Activated CD4-positive, alpha-beta memory T cell treated with anti-CD3 and anti-CD28 coated beads for 36 hours (primary cell): ENCODE results near the gene KIRREL3. TPM values are rescaled to one million over a fixed set of nuclear protein-coding genes. Genes with fewer than 3 reads are reported as not detected.

Source experiments
- CTCF ChIA-PET: fragments of 350-600 bp; sonication (Branson Sonifier 250); formaldehyde crosslinking; loops from one replicate; lab custom pipeline; 2021; ENCODE audit warnings: antibody characterized with exemption, inconsistent platforms; lab: Charles Lee
- POLR2A ChIA-PET: fragments of 350-600 bp; sonication (Branson Sonifier 250); formaldehyde crosslinking; loops from one replicate; lab custom pipeline; 2021; ENCODE audit warnings: antibody characterized with exemption; lab: Charles Lee
- DNase-seq: peaks from one replicate; pipeline ENCODE4 v3.0.0-alpha.2; 2020
- H3K27ac Mint-ChIP-seq: one replicate; pipeline ENCODE4 v1.8.0; 2021; ENCODE audit warnings: mixed read lengths
- H3K27me3 Mint-ChIP-seq: one replicate; pipeline ENCODE4 v1.8.0; 2021; ENCODE audit warnings: mixed read lengths
- H3K36me3 Mint-ChIP-seq: one replicate; pipeline ENCODE4 v1.8.0; 2021; ENCODE audit warnings: mixed read lengths
- H3K4me1 Mint-ChIP-seq: one replicate; pipeline ENCODE4 v1.8.0; 2021; ENCODE audit warnings: low read depth, mixed read lengths
- H3K4me3 Mint-ChIP-seq: one replicate; pipeline ENCODE4 v1.8.0; 2021; ENCODE audit warnings: mild to moderate bottlenecking, mixed read lengths
- H3K9me3 Mint-ChIP-seq: one replicate; pipeline ENCODE4 v1.8.0; 2021; ENCODE audit warnings: mixed read lengths
- intact Hi-C: fragments of 100-400 bp; cut with micrococcal nuclease; formaldehyde crosslinking; loops from one replicate; pipeline ENCODE4 v1.15.1; 2023
- total RNA-seq, 2 experiments: library from RNA; stranded (reverse); gene quantifications; one replicate each; pipeline ENCODE4 v1.2.3, GENCODE V29; 2021

KIRREL3 gene
- total RNA-seq, 2 experiments from 2014 or later: not detected

DNA sequence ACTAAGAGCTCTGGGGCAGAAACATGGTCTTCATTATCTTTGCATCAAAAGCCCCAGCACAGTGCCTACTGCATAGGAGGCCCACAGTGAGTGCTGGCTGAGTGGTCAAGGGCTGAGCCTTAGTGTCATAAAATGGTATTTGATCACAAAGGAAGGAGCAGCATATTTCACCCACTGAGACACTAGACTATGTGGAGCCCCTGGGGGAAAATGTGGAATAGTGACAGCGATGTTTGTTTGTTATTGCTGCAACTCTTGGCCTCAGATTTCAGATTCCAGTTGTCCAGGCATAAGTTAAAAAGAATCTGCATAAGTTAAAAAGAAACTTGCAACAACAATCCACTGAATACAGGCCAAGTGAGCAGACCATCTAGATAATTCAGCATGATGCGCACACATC lies 7.0 kb downstream of the KIRREL3 start:
- intact Hi-C loops: no loop called here
- Mint-ChIP-seq H3K4me3 (no peak overlapping the region), H3K27ac (no peak overlapping the region), H3K9me3 (no peaks in the 10 kb centered on the region), H3K27me3 (peaks cover 20% of the 10 kb centered on the region), H3K36me3 (no peaks in the 10 kb centered on the region), H3K4me1 (no peaks in the 10 kb centered on the region)
- no peak for DNase-seq
- CTCF ChIA-PET: interaction anchor here (1.4 kb wide), 1 partner anchor 276 kb away, joined by 3 read pairs; no protein-coding TSS in a partner anchor
- POLR2A ChIA-PET: no interaction called here

DNA sequence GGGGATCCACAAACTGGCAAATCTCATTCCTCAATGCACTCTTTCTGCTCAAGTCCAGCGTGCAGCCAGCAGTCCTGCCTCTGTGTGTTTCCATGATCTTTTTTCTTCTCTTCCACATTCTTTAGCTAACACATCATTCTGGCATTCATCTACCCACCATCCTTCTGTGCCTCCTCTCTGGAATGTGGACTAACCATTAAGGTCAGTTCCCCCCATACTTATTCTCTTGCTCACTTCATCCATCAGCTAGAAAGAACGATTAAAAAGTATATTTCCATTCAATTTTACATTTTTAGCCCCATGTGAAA lies 7.8 kb downstream of the KIRREL3 start:
- no peak overlapping the region for H3K27ac Mint-ChIP-seq
- H3K36me3 Mint-ChIP-seq: no peaks in the 10 kb centered on the region
- intact Hi-C loops: no loop called here
- peaks cover 20% of the 10 kb centered on the region for H3K27me3 Mint-ChIP-seq
- no peaks in the 10 kb centered on the region for H3K4me1 Mint-ChIP-seq
- no peak overlapping the region for H3K4me3 Mint-ChIP-seq
- no peak for DNase-seq
- CTCF ChIA-PET: no interaction called here
- no peaks in the 10 kb centered on the region for H3K9me3 Mint-ChIP-seq
- POLR2A ChIA-PET: no interaction called here

DNA sequence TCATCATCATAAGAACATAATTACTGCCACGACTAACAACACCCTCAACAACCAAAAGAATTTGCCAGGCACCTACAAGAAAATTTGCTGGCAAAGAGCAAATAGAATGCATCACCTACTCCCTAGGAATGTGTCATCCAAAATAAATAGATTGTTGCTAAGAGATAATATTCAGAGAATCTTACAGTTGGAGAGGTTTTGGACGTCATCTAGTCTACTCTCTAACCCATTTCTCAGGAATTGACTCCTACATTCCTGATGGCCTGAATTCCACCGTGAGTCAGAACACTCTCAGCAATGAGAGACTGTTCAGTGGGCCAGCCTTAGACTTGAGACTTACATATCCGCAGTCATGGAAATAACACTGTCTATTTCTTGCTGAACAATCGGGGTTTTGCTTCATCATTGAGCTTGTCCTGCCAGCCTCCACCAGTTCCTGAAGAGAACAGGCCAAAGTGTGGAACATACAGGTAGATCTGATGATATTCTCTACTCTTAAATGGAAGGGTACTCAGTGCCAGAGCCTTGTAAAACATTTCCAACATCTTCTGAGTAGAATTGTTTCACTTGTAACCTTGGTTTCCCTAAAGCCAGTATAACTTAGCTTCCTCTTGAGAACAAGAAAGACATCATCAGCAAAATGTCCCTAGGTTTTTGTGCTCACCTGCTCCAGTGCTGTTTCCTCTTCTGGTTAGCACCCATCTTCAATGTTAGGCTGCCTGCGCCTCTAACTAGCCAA lies 8.3 kb downstream of the KIRREL3 start:
- Mint-ChIP-seq H3K4me1 (no peaks in the 10 kb centered on the region), H3K27ac (no peak overlapping the region), H3K27me3 (peaks cover 17% of the 10 kb centered on the region), H3K9me3 (no peaks in the 10 kb centered on the region), H3K4me3 (no peak overlapping the region), H3K36me3 (no peaks in the 10 kb centered on the region)
- POLR2A ChIA-PET: no interaction called here
- CTCF ChIA-PET: interaction anchor here (2.8 to 3.8 kb wide), 2 partner anchors 275 to 552 kb away, joined by 16 to 30 read pairs; no protein-coding TSS in a partner anchor
- DNase-seq: no peak
- intact Hi-C loops: no loop called here

DNA sequence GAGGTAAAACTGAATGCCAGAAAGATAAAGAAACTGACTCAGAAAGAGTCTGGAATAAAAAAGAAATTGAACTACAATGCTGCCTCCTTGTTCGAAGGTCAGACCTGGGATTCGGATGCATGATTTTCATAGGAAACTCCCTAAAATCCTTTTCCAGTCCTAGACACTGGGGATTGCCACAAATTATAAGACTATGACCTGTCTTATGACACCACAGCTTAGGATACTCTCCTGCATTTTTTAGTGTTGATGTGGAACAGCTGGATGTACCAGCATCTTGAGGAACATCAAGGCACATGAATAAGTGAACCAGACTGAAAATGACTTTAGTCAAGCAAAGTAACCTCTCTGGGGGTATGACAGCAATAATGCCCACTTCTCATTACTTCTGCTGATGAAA lies 9.0 kb downstream of the KIRREL3 start:
- no peaks in the 10 kb centered on the region for H3K36me3 Mint-ChIP-seq
- ChIA-PET POLR2A (no interaction called here), CTCF (interaction anchor here (2.8 to 3.8 kb wide), 2 partner anchors 275 to 551 kb away, joined by 16 to 30 read pairs; no protein-coding TSS in a partner anchor)
- H3K27me3 Mint-ChIP-seq: peaks cover 12% of the 10 kb centered on the region
- H3K27ac Mint-ChIP-seq: no peak overlapping the region
- H3K4me1 Mint-ChIP-seq: no peaks in the 10 kb centered on the region
- intact Hi-C loops: no loop called here
- H3K9me3 Mint-ChIP-seq: no peaks in the 10 kb centered on the region
- no peak overlapping the region for H3K4me3 Mint-ChIP-seq
- DNase-seq: no peak

DNA sequence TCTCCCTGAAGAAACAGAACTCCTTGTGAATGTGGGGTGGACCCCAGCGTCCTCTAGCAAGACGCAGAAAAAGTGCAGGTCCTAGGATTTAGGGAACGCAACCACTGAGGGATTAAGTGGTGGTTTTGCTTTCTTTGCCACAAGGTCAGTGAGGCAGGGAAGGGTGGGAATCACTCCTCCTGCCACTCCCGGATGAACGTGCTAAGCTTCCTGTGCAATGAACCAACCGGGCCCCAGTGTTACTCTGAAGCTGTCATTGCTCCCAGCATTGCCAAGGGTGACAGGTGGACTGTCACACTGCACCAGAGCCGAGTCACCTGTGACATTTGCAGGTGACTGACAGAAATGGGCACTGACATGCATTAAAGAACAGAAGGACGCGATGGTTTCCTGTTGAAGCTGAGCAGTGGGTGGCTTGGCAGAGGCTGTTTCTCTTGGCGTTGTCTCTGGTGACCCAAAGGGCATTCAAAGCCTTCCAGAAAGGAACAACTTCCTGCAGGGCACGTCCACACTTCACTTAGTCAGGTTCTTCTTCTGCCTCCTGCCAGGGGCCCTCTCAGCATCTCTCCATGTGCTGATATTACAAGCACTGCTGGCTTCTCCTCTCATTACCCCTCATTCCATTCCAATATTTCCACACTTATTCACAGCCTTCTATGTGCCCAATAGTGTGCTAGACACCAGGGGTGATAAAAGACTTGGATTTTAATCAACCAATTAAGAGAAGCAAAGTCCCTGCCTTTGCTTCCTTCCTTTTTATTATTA lies 9.7 kb downstream of the KIRREL3 start:
- Mint-ChIP-seq H3K36me3 (no peaks in the 10 kb centered on the region), H3K27me3 (peaks cover 9% of the 10 kb centered on the region), H3K4me1 (no peaks in the 10 kb centered on the region), H3K4me3 (no peak overlapping the region), H3K27ac (no peak overlapping the region), H3K9me3 (no peaks in the 10 kb centered on the region)
- intact Hi-C loops: loop anchor here (1.0 kb wide), 2 partner anchors 275 to 550 kb away; no protein-coding TSS in a partner anchor
- POLR2A ChIA-PET: no interaction called here
- no peak for DNase-seq
- CTCF ChIA-PET: interaction anchor here (0.6 to 3.8 kb wide), 10 partner anchors 10 to 550 kb away, joined by 3 to 30 read pairs (median 4); partner anchors contain the start of gene KIRREL3

DNA sequence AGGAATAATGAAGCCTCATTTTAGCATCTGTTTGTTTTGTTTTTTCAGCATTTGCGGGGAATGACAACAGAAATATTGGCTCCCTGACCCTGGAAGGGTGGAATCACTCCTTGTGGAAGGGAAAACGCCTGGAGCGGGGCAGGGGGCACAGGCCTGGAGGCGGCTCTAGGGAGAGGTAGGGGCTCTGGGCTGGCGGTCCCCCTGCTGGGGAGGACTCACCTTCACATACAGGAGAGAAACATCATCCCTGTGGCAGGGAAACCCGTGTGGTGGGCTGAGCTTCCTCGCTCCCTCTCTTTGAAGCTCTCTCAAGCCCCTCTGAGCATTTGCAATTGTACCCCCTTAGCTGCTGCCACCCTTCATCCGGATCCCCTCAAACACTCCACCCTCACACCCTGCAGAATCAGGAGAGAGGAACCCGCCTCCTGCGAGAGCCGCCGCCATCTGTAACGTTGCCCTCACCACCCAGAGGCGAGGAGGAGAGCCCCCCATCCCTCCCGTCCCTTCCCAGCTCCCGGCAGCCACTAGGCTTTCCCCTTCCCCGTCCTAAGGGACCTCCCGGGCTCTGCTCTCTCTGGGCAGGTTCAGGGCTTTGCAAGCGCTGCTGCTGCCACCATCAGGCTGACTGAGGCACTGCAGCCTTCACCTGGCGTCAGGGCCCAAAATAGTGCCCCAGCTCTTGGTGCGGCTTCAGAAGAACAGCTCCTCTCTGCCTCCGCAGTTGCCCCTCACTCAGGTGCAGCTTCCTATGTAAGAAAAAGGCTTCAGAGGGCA lies 10.4 kb downstream of the KIRREL3 start:
- H3K27ac Mint-ChIP-seq: no peak overlapping the region
- no peaks in the 10 kb centered on the region for H3K4me1 Mint-ChIP-seq
- intact Hi-C loops: loop anchor here (1.0 kb wide), 2 partner anchors 274 to 549 kb away; no protein-coding TSS in a partner anchor
- peak; percentile 68 for DNase-seq
- POLR2A ChIA-PET: no interaction called here
- H3K36me3 Mint-ChIP-seq: no peaks in the 10 kb centered on the region
- CTCF ChIA-PET: interaction anchor here (0.6 to 3.8 kb wide), 11 partner anchors 10 to 550 kb away, joined by 3 to 30 read pairs (median 4); partner anchors contain the start of gene KIRREL3
- H3K4me3 Mint-ChIP-seq: no peak overlapping the region
- peaks cover 12% of the 10 kb centered on the region for H3K27me3 Mint-ChIP-seq
- no peaks in the 10 kb centered on the region for H3K9me3 Mint-ChIP-seq

DNA sequence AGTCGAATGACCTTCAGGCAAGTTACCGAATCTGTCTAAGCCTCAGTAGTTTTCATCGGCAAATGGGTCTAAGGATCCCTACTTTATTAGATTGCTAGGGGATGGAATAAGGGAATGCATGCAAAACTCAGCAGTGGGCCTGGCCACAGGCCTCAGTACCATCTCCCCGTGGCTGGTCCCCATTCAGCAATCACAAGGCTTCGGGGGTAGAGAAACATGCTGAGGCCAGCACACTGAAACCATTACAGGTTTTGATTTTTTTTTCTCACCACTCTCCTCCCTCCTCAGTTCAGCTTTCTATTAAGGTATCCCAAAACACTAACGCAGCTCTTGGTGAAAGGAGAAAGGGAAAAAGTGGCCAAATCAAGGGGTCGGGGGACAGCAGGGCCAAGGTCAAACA lies 11.9 kb downstream of the KIRREL3 start:
- POLR2A ChIA-PET: no interaction called here
- no peaks in the 10 kb centered on the region for H3K36me3 Mint-ChIP-seq
- CTCF ChIA-PET: interaction anchor here (1.1 to 3.8 kb wide), 3 partner anchors 10 to 548 kb away, joined by 3 to 16 read pairs (median 4); no protein-coding TSS in a partner anchor
- no peaks in the 10 kb centered on the region for H3K9me3 Mint-ChIP-seq
- no peaks in the 10 kb centered on the region for H3K4me1 Mint-ChIP-seq
- intact Hi-C loops: no loop called here
- no peak for DNase-seq
- H3K27me3 Mint-ChIP-seq: peaks cover 15% of the 10 kb centered on the region
- no peak overlapping the region for H3K27ac Mint-ChIP-seq
- no peak overlapping the region for H3K4me3 Mint-ChIP-seq

DNA sequence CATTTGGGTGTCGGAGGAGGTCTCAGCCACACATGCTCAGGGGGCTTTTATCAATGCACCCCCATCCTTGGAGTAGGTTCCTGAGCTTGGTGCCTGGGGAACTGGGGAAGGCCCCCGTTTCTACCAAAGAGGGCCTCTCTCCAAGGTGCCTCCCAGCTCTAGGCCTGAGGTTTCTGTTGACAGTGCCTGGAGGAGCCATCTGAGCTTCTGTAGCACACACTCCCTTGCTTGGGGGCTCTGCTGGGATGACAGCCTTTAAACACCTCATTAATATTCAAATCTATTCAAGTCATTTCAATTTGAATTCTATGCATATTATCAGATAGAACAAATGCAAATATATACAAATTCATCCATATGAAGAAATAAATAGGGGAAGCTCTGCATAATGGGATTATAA lies 18.9 kb downstream of the KIRREL3 start:
- intact Hi-C loops: no loop called here
- POLR2A ChIA-PET: no interaction called here

DNA sequence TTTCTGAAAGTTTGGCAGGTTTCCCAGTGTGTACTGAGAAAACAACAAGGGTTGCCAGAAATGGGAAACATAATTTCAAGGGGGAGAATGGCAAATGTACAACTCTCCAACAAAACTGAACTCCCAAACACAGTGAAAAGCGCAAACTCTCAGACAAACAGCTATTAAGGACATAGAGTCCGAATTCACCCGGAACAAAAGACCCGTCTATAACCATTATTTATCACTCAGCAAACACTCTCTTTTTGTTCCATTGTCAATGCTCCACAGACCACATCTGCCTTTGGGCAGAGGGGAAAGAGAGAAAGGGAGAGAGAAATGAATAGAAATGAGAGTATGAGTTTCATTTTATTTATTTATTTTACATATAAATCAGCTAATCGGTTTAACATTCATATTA lies 21.7 kb downstream of the KIRREL3 start:
- H3K36me3 Mint-ChIP-seq: no peaks in the 10 kb centered on the region
- no peak for DNase-seq
- no peak overlapping the region for H3K4me3 Mint-ChIP-seq
- ChIA-PET POLR2A (no interaction called here), CTCF (interaction anchor here (0.5 to 1.3 kb wide), 3 partner anchors 9 to 356 kb away, joined by 3 read pairs; no protein-coding TSS in a partner anchor)
- H3K27ac Mint-ChIP-seq: no peak overlapping the region
- peaks cover 19% of the 10 kb centered on the region for H3K27me3 Mint-ChIP-seq
- intact Hi-C loops: no loop called here
- H3K4me1 Mint-ChIP-seq: no peaks in the 10 kb centered on the region
- H3K9me3 Mint-ChIP-seq: no peaks in the 10 kb centered on the region

More for the DNA sequence above, 18.9 kb downstream of the KIRREL3 start:
- no peak overlapping the region for H3K4me3 Mint-ChIP-seq
- peaks cover 25% of the 10 kb centered on the region for H3K27me3 Mint-ChIP-seq
- CTCF ChIA-PET: no interaction called here
- H3K27ac Mint-ChIP-seq: no peak overlapping the region
- H3K36me3 Mint-ChIP-seq: no peaks in the 10 kb centered on the region
- no peaks in the 10 kb centered on the region for H3K9me3 Mint-ChIP-seq
- no peaks in the 10 kb centered on the region for H3K4me1 Mint-ChIP-seq
- DNase-seq: no peak

DNA sequence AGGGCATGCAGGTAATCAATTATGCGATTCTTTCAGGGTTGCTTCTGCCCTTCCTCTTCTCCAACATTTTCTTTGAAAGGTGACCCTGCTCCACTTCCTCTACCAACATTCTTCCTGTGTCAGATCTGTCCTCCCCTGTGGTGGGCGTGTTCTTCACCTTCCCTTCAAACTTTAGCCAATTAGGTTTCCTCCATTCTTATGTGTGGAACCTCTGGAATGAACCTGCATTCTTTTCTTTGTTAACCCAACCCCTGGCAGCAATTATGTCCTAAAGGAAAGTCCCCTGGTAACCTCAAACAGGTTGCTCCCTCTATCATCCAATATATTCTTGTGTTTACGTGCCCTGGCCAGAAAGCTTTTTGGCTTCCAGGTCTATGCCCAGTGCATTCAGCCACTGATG lies 22.4 kb downstream of the KIRREL3 start:
- H3K4me3 Mint-ChIP-seq: no peak overlapping the region
- H3K4me1 Mint-ChIP-seq: no peaks in the 10 kb centered on the region
- H3K27ac Mint-ChIP-seq: no peak overlapping the region
- peaks cover 19% of the 10 kb centered on the region for H3K27me3 Mint-ChIP-seq
- H3K9me3 Mint-ChIP-seq: no peaks in the 10 kb centered on the region
- no peak for DNase-seq
- intact Hi-C loops: no loop called here
- no peaks in the 10 kb centered on the region for H3K36me3 Mint-ChIP-seq
- ChIA-PET CTCF (interaction anchor here (1.0 to 1.3 kb wide), 3 partner anchors 10 to 59 kb away, joined by 3 read pairs; no protein-coding TSS in a partner anchor), POLR2A (no interaction called here)

DNA sequence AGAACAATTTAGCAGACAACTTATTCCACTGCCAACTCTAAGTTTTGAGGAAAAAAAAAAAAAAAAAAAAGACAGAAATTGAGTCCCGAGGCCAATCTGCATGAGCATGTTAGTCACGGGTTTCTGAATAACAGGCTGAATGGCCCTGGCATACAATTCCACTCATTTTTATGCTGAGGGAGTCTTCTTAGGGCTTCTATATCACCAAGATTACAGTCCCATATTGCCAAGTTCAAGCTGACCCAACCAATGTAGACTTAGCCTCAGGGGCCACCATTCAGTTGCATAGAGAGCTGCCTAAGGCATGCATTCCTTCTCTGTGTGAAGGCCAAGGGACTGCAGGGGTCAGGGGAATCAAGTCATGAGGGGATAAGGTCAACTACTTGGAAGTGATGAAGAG lies 27.5 kb downstream of the KIRREL3 start:
- H3K4me1 Mint-ChIP-seq: no peaks in the 10 kb centered on the region
- CTCF ChIA-PET: no interaction called here

More for the DNA sequence above, 27.5 kb downstream of the KIRREL3 start:
- no peak for DNase-seq
- Mint-ChIP-seq H3K4me3 (no peak overlapping the region), H3K9me3 (peaks cover 2% of the 10 kb centered on the region), H3K27ac (no peak overlapping the region), H3K27me3 (peaks cover 15% of the 10 kb centered on the region), H3K36me3 (no peaks in the 10 kb centered on the region)
- POLR2A ChIA-PET: no interaction called here
- intact Hi-C loops: no loop called here
